Left lung (tissue), 10 donors: ENCODE measurements around the gene SPATA20. TPM values are rescaled to one million over a fixed set of nuclear protein-coding genes. Genes with fewer than 3 reads are reported as not detected.

Experiments
- ATAC-seq: fragments of 200-7000 bp; cut with Tn5 transposase; one replicate; pipeline ENCODE4 v1.9.1; 2020; ENCODE audit warnings: moderate library complexity
- DNase-seq, 4 donors: peaks; one replicate each; pipeline ENCODE4 v3.0.0-alpha.2; 2013 to 2020
- H3K27ac ChIP-seq, 2 donors: fragments of 200-600 bp; sonication (generic) in 1 of 2; one replicate each; pipeline versions ENCODE4 v1.5.0 to v1.8.0; 2020 to 2021
- H3K27me3 ChIP-seq, 2 donors: fragments of 200-600 bp; sonication (generic) in 1 of 2; one replicate each; pipeline versions ENCODE4 v1.5.0 to v1.8.0; 2020 to 2021
- H3K36me3 ChIP-seq, 2 donors: fragments of 200-600 bp; sonication (generic) in 1 of 2; one replicate each; pipeline versions ENCODE4 v1.5.0 to v1.8.0; 2020 to 2021
- H3K4me1 ChIP-seq, 2 donors: fragments of 200-600 bp; one replicate each; pipeline ENCODE4 v1.8.0; 2021
- H3K4me3 ChIP-seq, 2 donors: fragments of 200-600 bp; sonication (generic) in 1 of 2; one replicate each; pipeline versions ENCODE4 v1.5.0 to v1.8.0; 2020 to 2021; ENCODE audit warnings: mild to moderate bottlenecking in 1 of 2
- H3K9me3 ChIP-seq, 2 donors: fragments of 200-600 bp; sonication (generic) in 1 of 2; one replicate each; pipeline versions ENCODE4 v1.5.0 to v1.8.0; 2020 to 2021
- intact Hi-C, 2 donors: fragments of 100-400 bp; cut with DNase I; formaldehyde crosslinking; loops; one replicate each; pipeline versions ENCODE4 v1.11.2 to v1.14.2; 2022
- polyA plus RNA-seq, 6 donors: library from polyadenylated mRNA; unstranded; fragments of 120-200 nt; gene quantifications; one replicate each; pipeline ENCODE4 v1.2.1, GENCODE V29; 2013; ENCODE audit not compliant: insufficient read length in 6 of 6
- total RNA-seq, 2 donors: library from RNA; stranded (reverse); fragmentation: NEBNext Ultra II Directional; extraction: Animal tissue kit (Norgen Biotek cat#: 25700); gene quantifications; one replicate each; pipeline ENCODE4 v1.2.1, GENCODE V29; 2021
- TF ChIP-seq, protein P1 (sequence below), 2 donors: fragments of 200-600 bp; sonication (generic) in 1 of 2; IDR thresholded peaks; one replicate each; pipeline versions ENCODE4 v1.5.0 to v1.8.0; 2021; ENCODE audit warnings: antibody characterized with exemption in 2 of 2
- donor health status: DM: no; HTN: yes; CAD: no.
- donor health status: DM: no; HTN: no; CAD: no.

SPATA20 gene
- total and polyA plus RNA-seq, 8 donors, result 37.6 to 60.5 (median 47.7) TPM

- Histone ChIP-seq H3K36me3 (no peaks in the 10 kb centered on the region), H3K4me1 (no peaks in the 10 kb centered on the region), H3K27ac (no peak overlapping the region), H3K9me3 (no peaks in the 10 kb centered on the region), H3K4me3 (no peak overlapping the region), H3K27me3 (peaks cover 0 to 39% of the 10 kb centered on the region in 2 donors)
- DNase-seq, result no peak
- no peak for ATAC-seq
- TF ChIP-seq, protein P1, sequence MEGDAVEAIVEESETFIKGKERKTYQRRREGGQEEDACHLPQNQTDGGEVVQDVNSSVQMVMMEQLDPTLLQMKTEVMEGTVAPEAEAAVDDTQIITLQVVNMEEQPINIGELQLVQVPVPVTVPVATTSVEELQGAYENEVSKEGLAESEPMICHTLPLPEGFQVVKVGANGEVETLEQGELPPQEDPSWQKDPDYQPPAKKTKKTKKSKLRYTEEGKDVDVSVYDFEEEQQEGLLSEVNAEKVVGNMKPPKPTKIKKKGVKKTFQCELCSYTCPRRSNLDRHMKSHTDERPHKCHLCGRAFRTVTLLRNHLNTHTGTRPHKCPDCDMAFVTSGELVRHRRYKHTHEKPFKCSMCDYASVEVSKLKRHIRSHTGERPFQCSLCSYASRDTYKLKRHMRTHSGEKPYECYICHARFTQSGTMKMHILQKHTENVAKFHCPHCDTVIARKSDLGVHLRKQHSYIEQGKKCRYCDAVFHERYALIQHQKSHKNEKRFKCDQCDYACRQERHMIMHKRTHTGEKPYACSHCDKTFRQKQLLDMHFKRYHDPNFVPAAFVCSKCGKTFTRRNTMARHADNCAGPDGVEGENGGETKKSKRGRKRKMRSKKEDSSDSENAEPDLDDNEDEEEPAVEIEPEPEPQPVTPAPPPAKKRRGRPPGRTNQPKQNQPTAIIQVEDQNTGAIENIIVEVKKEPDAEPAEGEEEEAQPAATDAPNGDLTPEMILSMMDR (IDR thresholded peaks at IDR 0.05), result no peak
- intact Hi-C loops, result no loop called here
Observed at GRCh38 chr17:50576864-50577263, 29.9 kb downstream of the SPATA20 start.

DNA sequence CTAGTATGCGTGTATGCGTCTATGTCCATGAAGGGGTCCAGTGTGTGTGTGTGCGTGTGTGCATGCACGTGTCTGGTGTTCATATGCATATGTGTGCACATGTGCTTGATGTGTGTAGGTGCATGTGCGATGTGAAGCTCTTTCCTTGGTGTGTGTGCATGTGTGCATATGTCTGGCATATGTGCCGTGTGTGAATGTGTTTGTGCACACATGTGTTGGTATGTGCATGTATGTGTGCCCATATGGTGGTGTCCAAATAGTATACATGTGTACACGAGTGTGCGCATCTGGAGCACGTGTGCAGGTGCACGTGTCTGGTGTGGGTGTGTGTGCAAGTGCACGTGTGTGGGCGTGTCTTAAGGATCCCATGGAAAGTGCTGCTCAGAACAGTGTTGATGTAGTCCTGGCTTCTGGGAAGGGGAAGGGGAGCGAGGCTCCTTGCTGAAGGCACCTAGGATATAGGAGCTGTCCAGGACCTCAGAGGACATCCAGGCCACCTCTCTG, 30.5 kb downstream of the SPATA20 start:
- Histone ChIP-seq H3K4me1 (no peaks in the 10 kb centered on the region), H3K27me3 (peaks cover 0 to 39% of the 10 kb centered on the region in 2 donors), H3K9me3 (no peaks in the 10 kb centered on the region), H3K36me3 (no peaks in the 10 kb centered on the region), H3K27ac (no peak overlapping the region), H3K4me3 (no peak overlapping the region)
- DNase-seq (no peak), ATAC-seq (no peak)
- TF ChIP-seq, protein P1 (IDR thresholded peaks at IDR 0.05), result no peak
- intact Hi-C loops, result no loop called here

DNA sequence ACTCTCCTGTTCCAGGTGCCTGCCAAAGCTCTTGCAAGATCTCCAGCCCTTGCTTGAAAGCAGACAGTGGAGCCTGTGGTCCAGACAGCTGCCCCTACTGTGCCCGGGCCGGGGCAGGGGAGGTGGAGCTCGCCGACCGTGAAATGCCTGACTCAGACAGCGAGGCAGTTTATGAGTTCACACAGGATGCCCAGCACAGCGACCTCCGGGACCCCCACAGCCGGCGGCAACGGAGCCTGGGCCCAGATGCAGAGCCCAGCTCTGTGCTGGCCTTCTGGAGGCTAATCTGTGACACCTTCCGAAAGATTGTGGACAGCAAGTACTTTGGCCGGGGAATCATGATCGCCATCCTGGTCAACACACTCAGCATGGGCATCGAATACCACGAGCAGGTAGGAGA, 31.2 kb downstream of the SPATA20 start:
- ATAC-seq (no peak), DNase-seq (peak in 1 of 4 donors; percentile 65)
- H3K4me3 ChIP-seq, result no peak overlapping the region
- no peaks in the 10 kb centered on the region for H3K4me1 ChIP-seq
- TF ChIP-seq, protein P1 (IDR thresholded peaks at IDR 0.05), result no peak
- no peaks in the 10 kb centered on the region for H3K9me3 ChIP-seq
- H3K27me3 ChIP-seq, result peaks cover 0 to 39% of the 10 kb centered on the region in 2 donors
- H3K36me3 ChIP-seq, result no peaks in the 10 kb centered on the region
- intact Hi-C loops, result no loop called here
- no peak overlapping the region for H3K27ac ChIP-seq

GRCh38 chr17:50579399-50579798, 32.4 kb downstream of the SPATA20 start:
- H3K27me3 ChIP-seq, result peaks cover 0 to 39% of the 10 kb centered on the region in 2 donors
- H3K9me3 ChIP-seq, result no peaks in the 10 kb centered on the region
- no peak for DNase-seq
- H3K36me3 ChIP-seq, result no peaks in the 10 kb centered on the region
- no peak overlapping the region for H3K4me3 ChIP-seq
- intact Hi-C loops, result no loop called here
- TF ChIP-seq, protein P1 (IDR thresholded peaks at IDR 0.05), result no peak
- no peak for ATAC-seq
- H3K27ac ChIP-seq, result no peak overlapping the region
- no peaks in the 10 kb centered on the region for H3K4me1 ChIP-seq

DNA sequence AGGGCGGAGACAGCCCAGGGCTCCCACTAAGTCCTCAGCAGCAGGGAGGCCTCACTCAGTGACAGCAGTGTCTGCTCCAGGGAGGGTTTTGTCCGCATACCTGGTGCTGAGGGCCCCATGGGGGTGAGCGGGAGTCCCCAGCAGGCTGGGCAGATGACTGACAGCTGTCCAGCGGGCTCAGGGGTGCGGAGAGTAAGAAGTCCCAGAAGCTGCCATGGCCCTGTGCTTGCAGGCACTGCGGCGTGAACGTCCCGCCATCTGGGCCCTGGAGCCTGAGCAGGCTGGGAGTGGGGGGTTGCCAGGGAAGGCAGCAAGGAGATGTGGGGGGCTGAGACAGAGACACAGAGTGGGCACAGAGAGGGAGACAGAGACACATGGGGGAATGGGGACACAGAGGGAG, 33.7 kb downstream of the SPATA20 start:
- intact Hi-C loops, result no loop called here
- no peak for ATAC-seq
- H3K9me3 ChIP-seq, result no peaks in the 10 kb centered on the region
- H3K27me3 ChIP-seq, result peaks cover 0 to 39% of the 10 kb centered on the region in 2 donors
- H3K36me3 ChIP-seq, result no peaks in the 10 kb centered on the region
- no peaks in the 10 kb centered on the region for H3K4me1 ChIP-seq
- H3K4me3 ChIP-seq, result no peak overlapping the region
- TF ChIP-seq, protein P1 (IDR thresholded peaks at IDR 0.05), result no peak
- H3K27ac ChIP-seq, result no peak overlapping the region
- no peak for DNase-seq
